HepG2 (cell line): ENCODE data around the gene FALEC. TPM values are rescaled to one million over a fixed set of nuclear protein-coding genes. Genes with fewer than 3 reads are reported as not detected.

ENCODE experiments used
- SAP130 ChIP-seq: IDR thresholded peaks from 2 replicates; pipeline ENCODE4 v1.6.1; 2016; ENCODE audit warnings: low read depth
- TOE1 ChIP-seq: sonication (generic); formaldehyde crosslinking; IDR thresholded peaks from 2 replicates; pipeline ENCODE4 v1.4.0; 2020; ENCODE audit warnings: mild to moderate bottlenecking, missing genetic modification reagents
- ZFY ChIP-seq: sonication (generic); formaldehyde crosslinking; IDR thresholded peaks from 2 replicates; pipeline ENCODE4 v1.4.0; 2020; ENCODE audit warnings: missing genetic modification reagents
- ZNF230 ChIP-seq: sonication (generic); formaldehyde crosslinking; IDR thresholded peaks from 2 replicates; pipeline ENCODE4 v1.4.0; 2020; ENCODE audit warnings: mild to moderate bottlenecking, missing genetic modification reagents
- ZNF430 ChIP-seq: sonication (generic); formaldehyde crosslinking; IDR thresholded peaks from 2 replicates; pipeline ENCODE4 v1.9.0; 2021; ENCODE audit warnings: mild to moderate bottlenecking, missing genetic modification reagents
- ZNF607 ChIP-seq: sonication (generic); formaldehyde crosslinking; IDR thresholded peaks from 2 replicates; pipeline ENCODE4 v1.5.1; 2020; ENCODE audit warnings: missing genetic modification reagents, mild to moderate bottlenecking, borderline replicate concordance
- ZNF629 ChIP-seq: sonication (generic); formaldehyde crosslinking; conservative IDR thresholded peaks from 2 replicates; pipeline ENCODE4 v1.5.0; 2020; ENCODE audit warnings: missing genetic modification reagents
- polyA plus RNA-seq, 8 experiments: library from polyadenylated mRNA; depleted of rRNA in 3 of 8; stranded (reverse) in 7 of 8; unstranded in 1 of 8; fragments of >200 nt; fragmentation: Illumina TruSeq in 4 of 8; extraction: Trizol in 4 of 8; gene quantifications; 2 replicates each; pipeline versions ENCODE4 v1.2.1 to v1.2.3, GENCODE V29; 2011 to 2016; ENCODE audit warnings: low read depth in 4 of 8, missing spikeins in 1 of 8, mixed read lengths in 1 of 8; ENCODE audit not compliant: insufficient read depth in 1 of 8
- total RNA-seq, 5 experiments: library from RNA; depleted of rRNA; stranded (reverse); fragments of >200 nt; fragmentation: Illumina TruSeq; extraction: Trizol; gene quantifications; 2 replicates each; pipeline ENCODE4 v1.2.3, GENCODE V29; 2016; ENCODE audit warnings: low read depth in 1 of 5
- TF ChIP-seq, protein P1 (sequence below): sonication (generic); formaldehyde crosslinking; IDR thresholded peaks from 2 replicates; pipeline ENCODE4 v1.4.0; 2020; ENCODE audit warnings: missing genetic modification reagents, mild to moderate bottlenecking, borderline replicate concordance
- TF ChIP-seq, protein P2 (sequence below): sonication (generic); formaldehyde crosslinking; IDR thresholded peaks from 2 replicates; pipeline ENCODE4 v1.4.0; 2020; ENCODE audit warnings: missing genetic modification reagents
- TF ChIP-seq, protein P3 (sequence below): sonication (generic); formaldehyde crosslinking; IDR thresholded peaks from 2 replicates; pipeline ENCODE4 v1.4.0; 2020; ENCODE audit warnings: missing genetic modification reagents

Gene FALEC
- total and polyA plus RNA-seq, 2 of the 13 experiments (the other 11 are each of a cell fraction or from before 2014, with no cell fraction given): 0.33 to 0.71 TPM

DNA sequence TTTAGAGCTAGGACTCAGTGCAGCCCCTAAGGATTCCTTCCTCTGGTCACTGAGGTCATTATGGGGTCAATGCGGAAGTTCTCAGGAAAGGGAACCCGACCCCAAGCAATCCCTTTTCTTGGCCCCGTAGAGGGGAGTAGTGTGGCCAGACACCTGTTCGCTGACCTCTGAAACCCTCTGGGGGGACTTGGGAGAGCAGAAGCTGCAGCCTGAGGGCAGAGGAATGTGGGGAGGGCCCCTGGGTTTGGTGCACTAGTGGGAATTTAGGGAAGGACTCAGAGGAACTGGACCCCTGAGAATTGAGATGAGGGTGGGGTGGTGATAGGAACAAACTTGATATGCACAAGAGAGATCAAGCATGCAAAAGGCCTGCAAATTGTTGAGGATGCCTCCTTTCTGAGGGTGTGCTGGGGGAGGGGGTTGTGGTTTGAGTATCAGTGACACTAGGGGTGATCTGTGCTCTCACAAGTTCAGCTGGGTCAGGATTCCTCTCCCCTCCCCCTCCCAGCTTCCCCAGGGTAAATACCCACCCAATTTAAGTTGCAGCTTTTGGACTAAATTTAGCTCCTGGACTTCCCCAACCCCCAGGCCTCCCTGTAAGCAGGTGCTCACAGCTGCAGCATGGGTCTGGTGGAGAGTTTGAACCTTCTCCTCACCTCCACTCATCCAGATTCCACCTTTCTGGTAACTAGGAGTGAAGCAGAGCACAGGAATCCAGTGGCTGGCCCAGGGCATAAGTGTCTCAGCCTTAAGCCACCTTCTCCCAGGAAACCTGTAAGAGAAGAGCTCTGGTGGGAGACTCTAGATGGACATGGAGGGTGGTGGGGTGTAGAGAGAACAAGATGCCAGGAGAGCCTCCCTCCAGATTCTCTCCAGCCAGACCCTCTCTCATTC, 47.1 kb downstream of the FALEC start (continued):
- no peak for TF ChIP-seq ZNF430 (CRISPR knock-in tag)
- no peak for TF ChIP-seq ZNF230
- TF ChIP-seq ZNF607 (CRISPR knock-in tag): 0 out of 2 replicates have a peak, but pooled peaks have one; percentile 4
- TF ChIP-seq, protein P1, sequence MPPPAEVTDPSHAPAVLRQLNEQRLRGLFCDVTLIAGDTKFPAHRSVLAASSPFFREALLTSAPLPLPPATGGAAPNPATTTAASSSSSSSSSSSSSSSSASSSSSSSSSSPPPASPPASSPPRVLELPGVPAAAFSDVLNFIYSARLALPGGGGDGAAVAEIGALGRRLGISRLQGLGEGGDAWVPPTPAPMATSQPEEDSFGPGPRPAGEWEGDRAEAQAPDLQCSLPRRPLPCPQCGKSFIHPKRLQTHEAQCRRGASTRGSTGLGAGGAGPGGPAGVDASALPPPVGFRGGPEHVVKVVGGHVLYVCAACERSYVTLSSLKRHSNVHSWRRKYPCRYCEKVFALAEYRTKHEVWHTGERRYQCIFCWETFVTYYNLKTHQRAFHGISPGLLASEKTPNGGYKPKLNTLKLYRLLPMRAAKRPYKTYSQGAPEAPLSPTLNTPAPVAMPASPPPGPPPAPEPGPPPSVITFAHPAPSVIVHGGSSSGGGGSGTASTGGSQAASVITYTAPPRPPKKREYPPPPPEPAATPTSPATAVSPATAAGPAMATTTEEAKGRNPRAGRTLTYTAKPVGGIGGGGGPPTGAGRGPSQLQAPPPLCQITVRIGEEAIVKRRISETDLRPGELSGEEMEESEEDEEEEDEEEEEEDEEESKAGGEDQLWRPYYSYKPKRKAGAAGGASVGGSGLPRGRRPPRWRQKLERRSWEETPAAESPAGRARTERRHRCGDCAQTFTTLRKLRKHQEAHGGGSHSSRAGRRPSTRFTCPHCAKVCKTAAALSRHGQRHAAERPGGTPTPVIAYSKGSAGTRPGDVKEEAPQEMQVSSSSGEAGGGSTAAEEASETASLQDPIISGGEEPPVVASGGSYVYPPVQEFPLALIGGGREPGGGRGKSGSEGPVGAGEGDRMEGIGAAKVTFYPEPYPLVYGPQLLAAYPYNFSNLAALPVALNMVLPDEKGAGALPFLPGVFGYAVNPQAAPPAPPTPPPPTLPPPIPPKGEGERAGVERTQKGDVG (CRISPR knock-in tag): no peak
- TF ChIP-seq TOE1 (CRISPR knock-in tag): 0 out of 2 replicates have a peak, but pooled peaks have one; percentile 3
- TF ChIP-seq, protein P2, sequence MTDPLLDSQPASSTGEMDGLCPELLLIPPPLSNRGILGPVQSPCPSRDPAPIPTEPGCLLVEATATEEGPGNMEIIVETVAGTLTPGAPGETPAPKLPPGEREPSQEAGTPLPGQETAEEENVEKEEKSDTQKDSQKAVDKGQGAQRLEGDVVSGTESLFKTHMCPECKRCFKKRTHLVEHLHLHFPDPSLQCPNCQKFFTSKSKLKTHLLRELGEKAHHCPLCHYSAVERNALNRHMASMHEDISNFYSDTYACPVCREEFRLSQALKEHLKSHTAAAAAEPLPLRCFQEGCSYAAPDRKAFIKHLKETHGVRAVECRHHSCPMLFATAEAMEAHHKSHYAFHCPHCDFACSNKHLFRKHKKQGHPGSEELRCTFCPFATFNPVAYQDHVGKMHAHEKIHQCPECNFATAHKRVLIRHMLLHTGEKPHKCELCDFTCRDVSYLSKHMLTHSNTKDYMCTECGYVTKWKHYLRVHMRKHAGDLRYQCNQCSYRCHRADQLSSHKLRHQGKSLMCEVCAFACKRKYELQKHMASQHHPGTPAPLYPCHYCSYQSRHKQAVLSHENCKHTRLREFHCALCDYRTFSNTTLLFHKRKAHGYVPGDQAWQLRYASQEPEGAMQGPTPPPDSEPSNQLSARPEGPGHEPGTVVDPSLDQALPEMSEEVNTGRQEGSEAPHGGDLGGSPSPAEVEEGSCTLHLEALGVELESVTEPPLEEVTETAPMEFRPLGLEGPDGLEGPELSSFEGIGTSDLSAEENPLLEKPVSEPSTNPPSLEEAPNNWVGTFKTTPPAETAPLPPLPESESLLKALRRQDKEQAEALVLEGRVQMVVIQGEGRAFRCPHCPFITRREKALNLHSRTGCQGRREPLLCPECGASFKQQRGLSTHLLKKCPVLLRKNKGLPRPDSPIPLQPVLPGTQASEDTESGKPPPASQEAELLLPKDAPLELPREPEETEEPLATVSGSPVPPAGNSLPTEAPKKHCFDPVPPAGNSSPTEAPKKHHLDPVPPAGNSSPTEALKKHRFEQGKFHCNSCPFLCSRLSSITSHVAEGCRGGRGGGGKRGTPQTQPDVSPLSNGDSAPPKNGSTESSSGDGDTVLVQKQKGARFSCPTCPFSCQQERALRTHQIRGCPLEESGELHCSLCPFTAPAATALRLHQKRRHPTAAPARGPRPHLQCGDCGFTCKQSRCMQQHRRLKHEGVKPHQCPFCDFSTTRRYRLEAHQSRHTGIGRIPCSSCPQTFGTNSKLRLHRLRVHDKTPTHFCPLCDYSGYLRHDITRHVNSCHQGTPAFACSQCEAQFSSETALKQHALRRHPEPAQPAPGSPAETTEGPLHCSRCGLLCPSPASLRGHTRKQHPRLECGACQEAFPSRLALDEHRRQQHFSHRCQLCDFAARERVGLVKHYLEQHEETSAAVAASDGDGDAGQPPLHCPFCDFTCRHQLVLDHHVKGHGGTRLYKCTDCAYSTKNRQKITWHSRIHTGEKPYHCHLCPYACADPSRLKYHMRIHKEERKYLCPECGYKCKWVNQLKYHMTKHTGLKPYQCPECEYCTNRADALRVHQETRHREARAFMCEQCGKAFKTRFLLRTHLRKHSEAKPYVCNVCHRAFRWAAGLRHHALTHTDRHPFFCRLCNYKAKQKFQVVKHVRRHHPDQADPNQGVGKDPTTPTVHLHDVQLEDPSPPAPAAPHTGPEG (CRISPR knock-in tag): 0 out of 2 replicates have a peak, but pooled peaks have one; percentile 40
- 0 out of 2 replicates have a peak, but pooled peaks have one; percentile 0 for TF ChIP-seq SAP130 (CRISPR knock-in tag)
- no peak for TF ChIP-seq ZNF629
- TF ChIP-seq, protein P3, sequence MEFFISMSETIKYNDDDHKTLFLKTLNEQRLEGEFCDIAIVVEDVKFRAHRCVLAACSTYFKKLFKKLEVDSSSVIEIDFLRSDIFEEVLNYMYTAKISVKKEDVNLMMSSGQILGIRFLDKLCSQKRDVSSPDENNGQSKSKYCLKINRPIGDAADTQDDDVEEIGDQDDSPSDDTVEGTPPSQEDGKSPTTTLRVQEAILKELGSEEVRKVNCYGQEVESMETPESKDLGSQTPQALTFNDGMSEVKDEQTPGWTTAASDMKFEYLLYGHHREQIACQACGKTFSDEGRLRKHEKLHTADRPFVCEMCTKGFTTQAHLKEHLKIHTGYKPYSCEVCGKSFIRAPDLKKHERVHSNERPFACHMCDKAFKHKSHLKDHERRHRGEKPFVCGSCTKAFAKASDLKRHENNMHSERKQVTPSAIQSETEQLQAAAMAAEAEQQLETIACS (CRISPR knock-in tag): no peak
- no peak for TF ChIP-seq ZFY (CRISPR knock-in tag)
